ENCODE measurements around the gene GATA1.

DNA sequence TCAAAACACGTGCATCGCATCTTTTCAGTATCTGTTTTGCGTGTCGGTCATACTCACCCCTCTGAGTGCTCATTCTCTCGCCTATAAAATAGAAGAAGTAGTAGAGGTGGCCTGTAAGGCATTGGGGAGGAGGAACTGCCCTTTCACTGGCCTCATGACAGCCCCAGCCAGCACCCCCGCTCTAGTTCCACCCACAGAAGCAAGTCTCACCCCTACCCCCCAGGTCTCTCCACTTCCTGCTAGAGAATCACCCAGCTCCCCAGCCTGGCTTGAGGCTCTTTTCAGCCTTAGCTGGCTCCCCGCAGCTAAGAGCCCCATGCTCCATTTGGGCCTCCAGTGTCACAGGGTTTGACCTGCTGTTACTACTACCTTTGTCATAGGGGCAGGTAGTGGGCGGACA lies 27.3 kb downstream of the GATA1 start:
- TF ChIP-seq, protein P1, sequence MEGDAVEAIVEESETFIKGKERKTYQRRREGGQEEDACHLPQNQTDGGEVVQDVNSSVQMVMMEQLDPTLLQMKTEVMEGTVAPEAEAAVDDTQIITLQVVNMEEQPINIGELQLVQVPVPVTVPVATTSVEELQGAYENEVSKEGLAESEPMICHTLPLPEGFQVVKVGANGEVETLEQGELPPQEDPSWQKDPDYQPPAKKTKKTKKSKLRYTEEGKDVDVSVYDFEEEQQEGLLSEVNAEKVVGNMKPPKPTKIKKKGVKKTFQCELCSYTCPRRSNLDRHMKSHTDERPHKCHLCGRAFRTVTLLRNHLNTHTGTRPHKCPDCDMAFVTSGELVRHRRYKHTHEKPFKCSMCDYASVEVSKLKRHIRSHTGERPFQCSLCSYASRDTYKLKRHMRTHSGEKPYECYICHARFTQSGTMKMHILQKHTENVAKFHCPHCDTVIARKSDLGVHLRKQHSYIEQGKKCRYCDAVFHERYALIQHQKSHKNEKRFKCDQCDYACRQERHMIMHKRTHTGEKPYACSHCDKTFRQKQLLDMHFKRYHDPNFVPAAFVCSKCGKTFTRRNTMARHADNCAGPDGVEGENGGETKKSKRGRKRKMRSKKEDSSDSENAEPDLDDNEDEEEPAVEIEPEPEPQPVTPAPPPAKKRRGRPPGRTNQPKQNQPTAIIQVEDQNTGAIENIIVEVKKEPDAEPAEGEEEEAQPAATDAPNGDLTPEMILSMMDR (IDR thresholded peaks at IDR 0.05): no peak
- no peak for TF ChIP-seq POLR2A (IDR thresholded peaks at IDR 0.05)

Measured in esophagus squamous epithelium (tissue), 4 donors.